ENCODE results near the gene CALHM4. TPM values are rescaled to one million over a fixed set of nuclear protein-coding genes. Genes with fewer than 3 reads are reported as not detected.

The CALHM4 gene
- total and polyA plus RNA-seq, 2 of the 13 experiments (the other 11 are each of a cell fraction or from before 2014, with no cell fraction given) = not detected

DNA sequence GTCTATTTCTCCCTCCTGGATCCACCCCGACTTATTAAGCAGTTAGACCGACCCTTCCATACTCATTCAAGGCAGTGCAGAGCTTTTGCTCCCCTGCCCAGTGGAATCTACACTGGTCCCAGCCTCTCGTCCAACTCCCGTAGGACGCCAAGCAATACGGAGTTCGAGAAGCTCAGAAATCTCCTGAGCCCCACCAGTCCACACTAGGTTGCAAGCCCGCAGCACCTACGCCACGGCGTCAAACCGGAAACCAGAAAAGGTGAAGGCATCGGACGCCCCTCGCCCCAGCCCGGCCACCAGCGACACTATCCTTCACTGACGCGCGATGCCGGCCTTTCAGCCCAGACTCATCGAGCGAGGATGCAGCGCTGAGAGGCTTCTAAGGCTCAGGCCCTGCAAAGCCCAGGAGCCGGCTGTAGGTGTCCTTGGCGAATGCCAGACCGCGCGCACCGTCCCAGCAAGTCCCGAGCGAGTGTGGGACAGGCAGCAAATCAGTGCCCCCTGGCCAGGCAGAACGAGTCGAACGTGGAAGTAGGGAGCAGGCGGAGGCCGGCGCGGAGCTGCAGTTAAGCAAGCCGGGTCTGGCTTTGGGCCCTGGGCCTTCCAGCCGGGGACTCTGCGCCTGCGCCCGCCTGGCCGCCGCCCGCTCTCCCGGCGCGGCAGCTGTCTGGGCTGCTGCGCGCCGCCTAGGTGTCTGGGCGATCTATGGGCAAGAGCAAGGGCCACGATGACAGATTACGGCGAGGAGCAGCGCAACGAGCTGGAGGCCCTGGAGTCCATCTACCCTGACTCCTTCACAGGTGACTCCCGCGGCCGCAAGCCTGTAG lies 17.5 kb downstream of the CALHM4 start, which contains the start of gene RWDD1 (continued):
- TF ChIP-seq ETV5 (CRISPR knock-in tag; IDR thresholded peaks at IDR 0.05; ENCODE audit: borderline replicate concordance) (peak; percentile 82), DPF2 (CRISPR knock-in tag; IDR thresholded peaks at IDR 0.05; ENCODE audit: borderline replicate concordance, low read depth) (no peak; the same call in 1 of the 2 replicates), SIN3A (IDR thresholded peaks at IDR 0.05; ENCODE audit: borderline replicate concordance, low read depth, low read length) (peak; percentile 95), CHD4 (IDR thresholded peaks at IDR 0.05; ENCODE audit: borderline replicate concordance, low read length) (no peak), RBFOX2 (IDR thresholded peaks at IDR 0.05; ENCODE audit: low read depth, low read length) (peak; percentile 90), FOXA3 (CRISPR knock-in tag; IDR thresholded peaks at IDR 0.05) (peak; percentile 78), ZNF232 (CRISPR knock-in tag; IDR thresholded peaks at IDR 0.05; ENCODE audit: borderline replicate concordance) (peak; percentile 35; the same call in 1 of the 2 replicates), MAFG (CRISPR knock-in tag; IDR thresholded peaks at IDR 0.05) (no peak), ZNF10 (CRISPR knock-in tag; IDR thresholded peaks at IDR 0.05; ENCODE audit: borderline replicate concordance, low read depth) (no peak), ZNF432 (CRISPR knock-in tag; IDR thresholded peaks at IDR 0.05; ENCODE audit: borderline replicate concordance) (no peak), BRCA1 (CRISPR knock-in tag; IDR thresholded peaks at IDR 0.05) (peak; percentile 70), LCORL (IDR thresholded peaks at IDR 0.05) (peak; percentile 90), LCORL (CRISPR knock-in tag; IDR thresholded peaks at IDR 0.05) (peak; percentile 97)
- TF ChIP-seq, protein P1, sequence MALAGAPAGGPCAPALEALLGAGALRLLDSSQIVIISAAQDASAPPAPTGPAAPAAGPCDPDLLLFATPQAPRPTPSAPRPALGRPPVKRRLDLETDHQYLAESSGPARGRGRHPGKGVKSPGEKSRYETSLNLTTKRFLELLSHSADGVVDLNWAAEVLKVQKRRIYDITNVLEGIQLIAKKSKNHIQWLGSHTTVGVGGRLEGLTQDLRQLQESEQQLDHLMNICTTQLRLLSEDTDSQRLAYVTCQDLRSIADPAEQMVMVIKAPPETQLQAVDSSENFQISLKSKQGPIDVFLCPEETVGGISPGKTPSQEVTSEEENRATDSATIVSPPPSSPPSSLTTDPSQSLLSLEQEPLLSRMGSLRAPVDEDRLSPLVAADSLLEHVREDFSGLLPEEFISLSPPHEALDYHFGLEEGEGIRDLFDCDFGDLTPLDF (CRISPR knock-in tag; IDR thresholded peaks at IDR 0.05) = peak; percentile 89; the same call in 1 of the 2 replicates
- TF ChIP-seq, protein P2, sequence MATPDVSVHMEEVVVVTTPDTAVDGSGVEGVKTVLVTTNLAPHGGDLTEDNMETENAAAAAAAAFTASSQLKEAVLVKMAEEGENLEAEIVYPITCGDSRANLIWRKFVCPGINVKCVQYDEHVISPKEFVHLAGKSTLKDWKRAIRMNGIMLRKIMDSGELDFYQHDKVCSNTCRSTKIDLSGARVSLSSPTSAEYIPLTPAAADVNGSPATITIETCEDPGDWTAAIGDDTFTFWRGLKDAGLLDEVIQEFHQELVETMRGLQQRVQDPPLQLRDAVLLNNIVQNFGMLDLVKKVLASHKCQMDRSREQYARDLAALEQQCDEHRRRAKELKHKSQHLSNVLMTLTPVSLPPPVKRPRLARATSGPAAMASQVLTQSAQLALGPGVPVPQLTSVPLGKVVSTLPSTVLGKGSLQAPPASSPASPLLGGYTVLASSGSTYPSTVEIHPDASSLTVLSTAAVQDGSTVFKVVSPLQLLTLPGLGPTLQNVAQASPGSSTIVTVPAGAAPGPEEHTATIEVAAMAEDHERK (CRISPR knock-in tag; IDR thresholded peaks at IDR 0.05; ENCODE audit: low read depth) = peak; percentile 57
- TF ChIP-seq, protein P3, sequence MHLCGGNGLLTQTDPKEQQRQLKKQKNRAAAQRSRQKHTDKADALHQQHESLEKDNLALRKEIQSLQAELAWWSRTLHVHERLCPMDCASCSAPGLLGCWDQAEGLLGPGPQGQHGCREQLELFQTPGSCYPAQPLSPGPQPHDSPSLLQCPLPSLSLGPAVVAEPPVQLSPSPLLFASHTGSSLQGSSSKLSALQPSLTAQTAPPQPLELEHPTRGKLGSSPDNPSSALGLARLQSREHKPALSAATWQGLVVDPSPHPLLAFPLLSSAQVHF (CRISPR knock-in tag; IDR thresholded peaks at IDR 0.05) = peak; percentile 61; the same call in 1 of the 2 replicates
- TF ChIP-seq, protein P4, sequence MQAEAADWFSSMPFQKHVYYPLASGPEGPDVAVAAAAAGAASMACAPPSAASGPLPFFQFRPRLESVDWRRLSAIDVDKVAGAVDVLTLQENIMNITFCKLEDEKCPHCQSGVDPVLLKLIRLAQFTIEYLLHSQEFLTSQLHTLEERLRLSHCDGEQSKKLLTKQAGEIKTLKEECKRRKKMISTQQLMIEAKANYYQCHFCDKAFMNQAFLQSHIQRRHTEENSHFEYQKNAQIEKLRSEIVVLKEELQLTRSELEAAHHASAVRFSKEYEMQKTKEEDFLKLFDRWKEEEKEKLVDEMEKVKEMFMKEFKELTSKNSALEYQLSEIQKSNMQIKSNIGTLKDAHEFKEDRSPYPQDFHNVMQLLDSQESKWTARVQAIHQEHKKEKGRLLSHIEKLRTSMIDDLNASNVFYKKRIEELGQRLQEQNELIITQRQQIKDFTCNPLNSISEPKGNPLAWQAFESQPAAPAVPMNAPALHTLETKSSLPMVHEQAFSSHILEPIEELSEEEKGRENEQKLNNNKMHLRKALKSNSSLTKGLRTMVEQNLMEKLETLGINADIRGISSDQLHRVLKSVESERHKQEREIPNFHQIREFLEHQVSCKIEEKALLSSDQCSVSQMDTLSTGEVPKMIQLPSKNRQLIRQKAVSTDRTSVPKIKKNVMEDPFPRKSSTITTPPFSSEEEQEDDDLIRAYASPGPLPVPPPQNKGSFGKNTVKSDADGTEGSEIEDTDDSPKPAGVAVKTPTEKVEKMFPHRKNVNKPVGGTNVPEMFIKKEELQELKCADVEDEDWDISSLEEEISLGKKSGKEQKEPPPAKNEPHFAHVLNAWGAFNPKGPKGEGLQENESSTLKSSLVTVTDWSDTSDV (CRISPR knock-in tag; IDR thresholded peaks at IDR 0.05) = peak; percentile 80; the same call in 1 of the 2 replicates
- TF ChIP-seq, protein P5, sequence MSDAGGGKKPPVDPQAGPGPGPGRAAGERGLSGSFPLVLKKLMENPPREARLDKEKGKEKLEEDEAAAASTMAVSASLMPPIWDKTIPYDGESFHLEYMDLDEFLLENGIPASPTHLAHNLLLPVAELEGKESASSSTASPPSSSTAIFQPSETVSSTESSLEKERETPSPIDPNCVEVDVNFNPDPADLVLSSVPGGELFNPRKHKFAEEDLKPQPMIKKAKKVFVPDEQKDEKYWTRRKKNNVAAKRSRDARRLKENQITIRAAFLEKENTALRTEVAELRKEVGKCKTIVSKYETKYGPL (CRISPR knock-in tag; IDR thresholded peaks at IDR 0.05) = no peak
